Natural killer cell (primary cell): ENCODE measurements around the gene RNF223. TPM values are rescaled to one million over a fixed set of nuclear protein-coding genes. Genes with fewer than 3 reads are reported as not detected.

Source experiments
- ATAC-seq, 3 donors: fragments of 150-1000 bp in 2 of 3; fragments of 200-7000 bp in 1 of 3; cut with Tn5 transposase; 1 replicate in 1 of 3; 2 replicates in 2 of 3; pipeline ENCODE4 v1.10.0; 2021; ENCODE audit warnings: mild to moderate bottlenecking in 2 of 3, moderate library complexity in 2 of 3
- DNase-seq, 2 donors: peaks; one replicate each; pipeline versions ENCODE4 v3.0.0 to v3.0.0-alpha.2; 2013 to 2021; ENCODE audit warnings: mixed read lengths in 1 of 2
- H3K27ac ChIP-seq: one replicate; pipeline ENCODE4 v1.5.1; 2013; ENCODE audit warnings: mild to moderate bottlenecking, low read length
- H3K27me3 ChIP-seq: one replicate; pipeline ENCODE4 v1.6.1; 2013; ENCODE audit warnings: low read length; ENCODE audit not compliant: control insufficient read depth, insufficient read depth
- H3K36me3 ChIP-seq: one replicate; pipeline ENCODE4 v1.6.1; 2013; ENCODE audit warnings: low read length; ENCODE audit not compliant: control insufficient read depth, insufficient read depth
- H3K4me1 ChIP-seq: one replicate; pipeline ENCODE4 v1.6.1; 2013; ENCODE audit warnings: low read length; ENCODE audit not compliant: control insufficient read depth, insufficient read depth
- H3K4me3 ChIP-seq: one replicate; pipeline ENCODE4 v1.5.1; 2013; ENCODE audit warnings: low read length
- H3K9me3 ChIP-seq: one replicate; pipeline ENCODE4 v1.6.1; 2013; ENCODE audit warnings: low read length; ENCODE audit not compliant: control insufficient read depth, insufficient read depth
- H3K27ac Mint-ChIP-seq, 2 donors: one replicate each; pipeline ENCODE4 v1.8.0; 2022; ENCODE audit warnings: mild to moderate bottlenecking in 2 of 2, mixed read lengths in 2 of 2, moderate library complexity in 1 of 2
- H3K27me3 Mint-ChIP-seq, 2 donors: one replicate each; pipeline ENCODE4 v1.8.0; 2022; ENCODE audit warnings: low read depth in 2 of 2, mixed read lengths in 2 of 2
- H3K36me3 Mint-ChIP-seq: one replicate; pipeline ENCODE4 v1.8.0; 2022; ENCODE audit warnings: mixed read lengths
- H3K4me1 Mint-ChIP-seq, 2 donors: one replicate each; pipeline ENCODE4 v1.8.0; 2022; ENCODE audit warnings: mixed read lengths in 2 of 2
- H3K4me3 Mint-ChIP-seq: one replicate; pipeline ENCODE4 v1.8.0; 2022; ENCODE audit warnings: mild to moderate bottlenecking, moderate library complexity, mixed read lengths
- H3K9me3 Mint-ChIP-seq, 2 donors: one replicate each; pipeline ENCODE4 v1.8.0; 2022; ENCODE audit warnings: mixed read lengths in 2 of 2
- WGBS: methylation state at CpG from one replicate; pipeline ENCODE4 v1.1.7; 2013; ENCODE audit warnings: missing lambda C conversion rate; ENCODE audit not compliant: insufficient coverage; 5-methylcytosine and 5-hydroxymethylcytosine counted together
- intact Hi-C: fragments of 100-400 bp; cut with micrococcal nuclease; formaldehyde crosslinking; loops from one replicate; pipeline ENCODE4 v1.14.2; 2022
- total RNA-seq, 4 donors: library from RNA; stranded (reverse); fragments of 120-200 nt in 1 of 4; gene quantifications; one replicate each; pipeline versions ENCODE4 v1.2.3 to v1.2.4, GENCODE V29; 2013 to 2022
- TF ChIP-seq, protein P1 (sequence below): fragments of 200-600 bp; IDR thresholded peaks from one replicate; pipeline ENCODE4 v1.8.0; 2022; ENCODE audit warnings: antibody characterized with exemption

The RNF223 gene
- total RNA-seq, 3 donors from 2014 or later (not counting 1 experiment from before 2014, with no cell fraction given) = not detected

DNA sequence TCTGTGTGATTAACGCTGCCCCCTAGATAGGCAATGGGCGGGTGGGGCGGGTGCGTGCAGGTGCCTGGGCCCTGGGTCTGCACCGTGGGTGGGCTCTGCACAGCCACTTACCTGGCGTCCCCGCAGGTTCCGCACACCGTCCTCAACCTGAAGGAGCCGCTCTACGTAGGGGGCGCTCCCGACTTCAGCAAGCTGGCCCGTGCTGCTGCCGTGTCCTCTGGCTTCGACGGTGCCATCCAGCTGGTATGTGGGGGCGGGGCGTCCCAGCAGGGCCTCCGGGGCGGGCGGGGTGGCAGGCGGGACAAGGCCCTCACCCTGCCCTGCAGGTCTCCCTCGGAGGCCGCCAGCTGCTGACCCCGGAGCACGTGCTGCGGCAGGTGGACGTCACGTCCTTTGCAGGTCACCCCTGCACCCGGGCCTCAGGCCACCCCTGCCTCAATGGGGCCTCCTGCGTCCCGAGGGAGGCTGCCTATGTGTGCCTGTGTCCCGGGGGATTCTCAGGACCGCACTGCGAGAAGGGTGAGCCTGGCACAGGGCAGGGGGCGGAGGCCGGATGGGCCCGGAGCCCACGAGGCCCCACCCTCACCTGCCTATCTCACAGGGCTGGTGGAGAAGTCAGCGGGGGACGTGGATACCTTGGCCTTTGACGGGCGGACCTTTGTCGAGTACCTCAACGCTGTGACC is 22.8 kb downstream of the RNF223 start:
- Histone ChIP-seq H3K4me1 (no peaks in the 10 kb centered on the region), H3K27me3 (no peaks in the 10 kb centered on the region), H3K9me3 (no peaks in the 10 kb centered on the region), H3K36me3 (no peaks in the 10 kb centered on the region), H3K4me3 (no peak overlapping the region), H3K27ac (no peak overlapping the region)
- DNase-seq (no peak), ATAC-seq (no peak)
- Mint-ChIP-seq H3K27me3 (no peaks in the 10 kb centered on the region), H3K4me3 (no peak overlapping the region), H3K27ac (no peak overlapping the region), H3K36me3 (no peaks in the 10 kb centered on the region), H3K9me3 (no peaks in the 10 kb centered on the region), H3K4me1 (no peaks in the 10 kb centered on the region)
- intact Hi-C loops = no loop called here
- 94% methylated on average over 46 of the region's 46 CpGs for WGBS
- TF ChIP-seq, protein P1, sequence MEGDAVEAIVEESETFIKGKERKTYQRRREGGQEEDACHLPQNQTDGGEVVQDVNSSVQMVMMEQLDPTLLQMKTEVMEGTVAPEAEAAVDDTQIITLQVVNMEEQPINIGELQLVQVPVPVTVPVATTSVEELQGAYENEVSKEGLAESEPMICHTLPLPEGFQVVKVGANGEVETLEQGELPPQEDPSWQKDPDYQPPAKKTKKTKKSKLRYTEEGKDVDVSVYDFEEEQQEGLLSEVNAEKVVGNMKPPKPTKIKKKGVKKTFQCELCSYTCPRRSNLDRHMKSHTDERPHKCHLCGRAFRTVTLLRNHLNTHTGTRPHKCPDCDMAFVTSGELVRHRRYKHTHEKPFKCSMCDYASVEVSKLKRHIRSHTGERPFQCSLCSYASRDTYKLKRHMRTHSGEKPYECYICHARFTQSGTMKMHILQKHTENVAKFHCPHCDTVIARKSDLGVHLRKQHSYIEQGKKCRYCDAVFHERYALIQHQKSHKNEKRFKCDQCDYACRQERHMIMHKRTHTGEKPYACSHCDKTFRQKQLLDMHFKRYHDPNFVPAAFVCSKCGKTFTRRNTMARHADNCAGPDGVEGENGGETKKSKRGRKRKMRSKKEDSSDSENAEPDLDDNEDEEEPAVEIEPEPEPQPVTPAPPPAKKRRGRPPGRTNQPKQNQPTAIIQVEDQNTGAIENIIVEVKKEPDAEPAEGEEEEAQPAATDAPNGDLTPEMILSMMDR = no peak

DNA sequence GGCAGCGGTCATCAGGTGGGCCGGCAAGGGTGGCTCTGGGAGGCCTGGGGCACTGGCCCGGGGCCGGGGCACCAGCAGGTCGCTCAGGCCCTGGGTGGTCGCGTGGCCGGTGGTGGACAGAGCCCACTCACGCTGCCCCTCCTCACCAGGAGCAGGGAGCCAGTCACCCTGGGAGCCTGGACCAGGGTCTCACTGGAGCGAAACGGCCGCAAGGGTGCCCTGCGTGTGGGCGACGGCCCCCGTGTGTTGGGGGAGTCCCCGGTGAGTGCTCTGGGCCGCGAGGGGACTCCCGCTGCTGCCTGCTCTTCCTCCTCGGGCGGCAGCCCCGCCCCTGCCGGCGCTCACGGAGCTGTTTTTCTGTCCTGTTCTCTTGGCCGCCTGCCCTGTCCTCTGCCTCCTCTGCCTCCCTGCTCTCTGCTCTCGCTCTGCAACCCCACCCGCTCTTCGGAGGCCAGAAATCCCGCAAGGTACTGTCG is 23.5 kb downstream of the RNF223 start:
- no peaks in the 10 kb centered on the region for H3K27me3 Mint-ChIP-seq
- H3K4me1 ChIP-seq = no peaks in the 10 kb centered on the region
- no peak overlapping the region for H3K27ac Mint-ChIP-seq
- no peaks in the 10 kb centered on the region for H3K36me3 ChIP-seq
- intact Hi-C loops = no loop called here
- H3K27me3 ChIP-seq = no peaks in the 10 kb centered on the region
- WGBS = 89% methylated on average over 32 of the region's 32 CpGs
- no peak overlapping the region for H3K4me3 ChIP-seq
- TF ChIP-seq, protein P1 = no peak
- no peaks in the 10 kb centered on the region for H3K9me3 Mint-ChIP-seq
- H3K27ac ChIP-seq = no peak overlapping the region
- DNase-seq (no peak), ATAC-seq (no peak)
- H3K4me1 Mint-ChIP-seq = no peaks in the 10 kb centered on the region
- no peak overlapping the region for H3K4me3 Mint-ChIP-seq
- H3K36me3 Mint-ChIP-seq = no peaks in the 10 kb centered on the region
- H3K9me3 ChIP-seq = no peaks in the 10 kb centered on the region

DNA sequence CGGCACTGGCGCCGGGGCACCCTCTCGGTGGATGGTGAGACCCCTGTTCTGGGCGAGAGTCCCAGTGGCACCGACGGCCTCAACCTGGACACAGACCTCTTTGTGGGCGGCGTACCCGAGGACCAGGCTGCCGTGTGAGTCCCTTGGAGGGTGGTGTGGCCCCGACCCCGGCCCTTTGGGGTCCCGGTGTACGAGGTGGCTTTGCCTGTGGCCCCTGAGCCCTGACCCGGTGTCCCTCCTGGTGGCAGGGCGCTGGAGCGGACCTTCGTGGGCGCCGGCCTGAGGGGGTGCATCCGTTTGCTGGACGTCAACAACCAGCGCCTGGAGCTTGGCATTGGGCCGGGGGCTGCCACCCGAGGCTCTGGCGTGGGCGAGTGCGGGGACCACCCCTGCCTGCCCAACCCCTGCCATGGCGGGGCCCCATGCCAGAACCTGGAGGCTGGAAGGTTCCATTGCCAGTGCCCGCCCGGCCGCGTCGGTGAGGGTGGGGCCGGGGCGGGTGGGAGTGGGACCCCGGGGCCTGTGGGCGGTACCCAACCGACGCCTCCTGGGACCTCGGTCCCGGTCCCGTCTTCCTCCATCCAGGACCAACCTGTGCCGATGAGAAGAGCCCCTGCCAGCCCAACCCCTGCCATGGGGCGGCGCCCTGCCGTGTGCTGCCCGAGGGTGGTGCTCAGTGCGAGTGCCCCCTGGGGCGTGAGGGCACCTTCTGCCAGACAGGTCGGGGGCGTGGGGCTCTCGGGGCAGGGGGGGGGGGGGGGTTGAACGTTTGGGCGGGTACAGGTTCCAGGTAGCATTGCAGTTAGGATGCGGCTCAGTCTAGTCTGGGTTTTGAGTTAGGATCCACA is 24.6 kb downstream of the RNF223 start:
- DNase-seq = no peak
- ATAC-seq = no peak
- H3K27me3 ChIP-seq = no peaks in the 10 kb centered on the region
- no peak overlapping the region for H3K4me3 Mint-ChIP-seq
- H3K4me3 ChIP-seq = no peak overlapping the region
- H3K36me3 Mint-ChIP-seq = no peaks in the 10 kb centered on the region
- 92% methylated on average over 57 of the region's 57 CpGs for WGBS
- H3K9me3 ChIP-seq = no peaks in the 10 kb centered on the region
- no peaks in the 10 kb centered on the region for H3K4me1 Mint-ChIP-seq
- H3K9me3 Mint-ChIP-seq = no peaks in the 10 kb centered on the region
- H3K27ac ChIP-seq = no peak overlapping the region
- intact Hi-C loops = no loop called here
- no peaks in the 10 kb centered on the region for H3K27me3 Mint-ChIP-seq
- TF ChIP-seq, protein P1 = no peak
- H3K36me3 ChIP-seq = no peaks in the 10 kb centered on the region
- no peak overlapping the region for H3K27ac Mint-ChIP-seq
- H3K4me1 ChIP-seq = no peaks in the 10 kb centered on the region
